ENCODE results near the gene ESPNL.

Gene ESPNL

DNA sequence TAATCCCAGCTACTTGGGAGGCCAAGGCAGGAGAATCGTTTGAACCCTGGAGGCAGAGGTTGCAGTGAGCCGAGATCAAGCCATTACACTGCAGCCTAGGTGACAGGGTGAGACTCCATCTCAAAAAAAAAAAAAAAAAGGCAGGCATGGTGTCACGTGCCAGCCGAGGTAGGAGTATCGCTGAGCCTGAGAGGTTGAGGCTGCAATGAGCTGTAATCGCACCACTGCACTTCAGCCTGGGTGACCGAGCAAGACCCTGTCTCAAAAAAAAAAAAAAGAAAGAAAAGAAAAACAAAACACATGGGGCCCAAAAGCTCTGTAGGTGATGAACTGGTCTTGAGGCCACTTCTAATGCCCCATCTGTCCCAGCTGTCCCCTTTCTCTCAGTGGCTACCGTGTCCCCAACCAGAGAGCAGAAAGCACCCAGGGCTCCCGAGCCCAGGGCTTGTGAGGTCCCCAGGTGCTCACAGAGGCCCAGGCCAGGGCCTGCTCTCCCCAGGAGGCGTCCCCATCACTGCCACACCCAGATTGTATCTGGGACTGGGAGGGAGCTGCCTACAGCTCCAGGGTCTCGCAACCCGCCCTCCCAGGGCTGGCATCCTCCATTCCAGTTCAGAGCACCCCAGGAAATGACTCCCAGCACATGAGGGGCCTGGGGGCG is 46.9 kb downstream of the ESPNL start:
- no peak for DNase-seq
- in situ Hi-C loops (cut with HindIII; ENCODE audit: low pct_ligation_motif_present, low pct_unique_long_range_greater_than_20kb, low sequenced_read_pairs): no loop called here

DNA sequence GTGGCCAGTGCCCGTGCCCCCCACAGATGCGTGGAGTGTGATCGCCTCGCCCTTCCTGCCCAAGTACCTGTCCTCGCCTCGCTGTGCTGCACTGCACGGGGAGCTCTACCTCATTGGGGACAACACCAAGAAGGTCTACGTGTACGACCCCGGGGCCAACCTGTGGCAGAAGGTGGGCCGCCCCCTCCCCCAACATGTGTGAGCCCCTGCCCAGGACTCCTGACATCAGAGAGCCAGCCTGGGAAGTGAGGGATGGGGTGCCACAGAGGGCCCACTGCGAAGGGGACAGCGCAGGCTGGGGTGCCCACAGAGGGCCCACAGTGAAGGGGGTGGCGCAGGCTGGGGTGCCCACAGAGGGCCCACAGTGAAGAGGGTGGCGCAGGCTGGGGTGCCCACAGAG is 48.8 kb downstream of the ESPNL start:
- in situ Hi-C loops (cut with HindIII; ENCODE audit: low pct_ligation_motif_present, low pct_unique_long_range_greater_than_20kb, low sequenced_read_pairs): no loop called here
- DNase-seq: no peak

DNA sequence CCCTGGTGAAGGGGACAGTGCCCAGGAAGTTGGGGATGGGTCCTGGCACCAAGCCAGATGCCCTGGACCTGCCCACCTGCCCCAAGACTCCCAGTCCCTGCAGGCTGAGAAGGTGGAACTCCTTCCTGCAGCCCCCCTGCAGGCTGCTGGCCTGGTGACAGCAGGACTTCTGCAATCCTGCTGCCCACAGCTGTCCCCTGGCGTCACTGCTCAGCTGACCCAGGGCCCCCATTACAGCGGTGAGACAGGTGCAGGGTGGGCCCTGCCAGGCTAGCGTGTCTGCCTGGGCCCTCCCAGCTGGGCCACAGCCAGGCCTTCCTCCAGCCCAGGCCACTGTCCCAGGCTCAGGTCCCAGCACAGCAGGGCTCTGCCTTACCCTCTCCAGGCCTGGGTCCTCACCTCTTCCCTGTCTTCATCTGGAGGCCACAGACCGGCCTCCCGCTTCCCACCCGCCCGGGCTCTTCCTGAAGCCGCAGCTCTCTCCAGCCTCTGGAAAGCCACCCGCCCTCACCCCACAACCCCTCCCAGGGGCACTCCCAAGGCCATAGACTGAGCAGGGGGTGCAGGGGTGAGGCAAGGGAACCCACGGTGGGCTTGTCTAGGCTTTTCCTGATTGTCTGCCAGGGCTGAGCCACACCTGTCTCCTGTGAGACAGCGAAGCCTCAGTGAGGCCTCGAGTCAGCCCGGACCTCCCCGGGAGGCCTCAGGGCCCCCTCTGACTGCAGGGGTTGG is 49.9 kb downstream of the ESPNL start:
- in situ Hi-C loops (cut with HindIII; ENCODE audit: low pct_ligation_motif_present, low pct_unique_long_range_greater_than_20kb, low sequenced_read_pairs): no loop called here
- no peak for DNase-seq

DNA sequence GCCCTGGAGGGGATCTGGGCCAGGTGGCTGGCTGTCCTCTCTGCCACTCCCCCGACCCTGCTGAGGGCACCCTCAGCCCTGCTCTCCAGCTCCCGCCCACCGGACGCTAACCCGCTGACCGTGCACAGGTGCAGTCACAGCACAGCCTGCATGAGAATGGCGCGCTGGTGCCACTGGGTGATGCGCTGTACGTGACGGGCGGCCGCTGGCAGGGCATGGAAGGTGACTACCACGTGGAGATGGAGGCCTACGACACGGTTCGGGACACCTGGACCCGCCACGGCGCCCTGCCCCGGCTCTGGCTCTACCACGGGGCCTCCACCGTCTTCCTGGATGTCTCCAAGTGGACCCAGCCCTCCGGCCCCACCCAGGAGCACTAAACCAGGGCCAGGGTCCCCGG is 50.5 kb downstream of the ESPNL start:
- no peak for DNase-seq
- in situ Hi-C loops (cut with HindIII; ENCODE audit: low pct_ligation_motif_present, low pct_unique_long_range_greater_than_20kb, low sequenced_read_pairs): no loop called here

DNA sequence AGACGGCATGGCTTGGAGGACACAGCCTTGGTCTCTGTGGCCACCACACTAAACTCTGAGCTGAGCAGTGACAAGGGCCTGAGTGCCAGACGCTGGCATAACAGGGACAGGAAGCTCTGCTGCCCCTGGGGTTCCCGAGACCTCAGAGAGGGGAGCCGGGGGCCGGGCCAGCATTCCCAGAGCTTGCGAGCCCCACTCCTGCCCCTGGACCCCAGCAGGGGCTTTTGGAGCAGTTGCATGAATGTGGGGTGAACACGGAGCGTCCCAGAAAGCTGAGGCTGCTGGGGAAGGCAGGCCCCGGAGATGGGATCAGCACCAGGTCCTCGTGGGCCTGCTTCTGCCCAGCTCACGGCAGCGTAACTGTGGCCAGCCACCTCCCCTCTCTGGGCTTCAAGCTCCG is 51.1 kb downstream of the ESPNL start:
- in situ Hi-C loops (cut with HindIII; ENCODE audit: low pct_ligation_motif_present, low pct_unique_long_range_greater_than_20kb, low sequenced_read_pairs): no loop called here
- no peak for DNase-seq

DNA sequence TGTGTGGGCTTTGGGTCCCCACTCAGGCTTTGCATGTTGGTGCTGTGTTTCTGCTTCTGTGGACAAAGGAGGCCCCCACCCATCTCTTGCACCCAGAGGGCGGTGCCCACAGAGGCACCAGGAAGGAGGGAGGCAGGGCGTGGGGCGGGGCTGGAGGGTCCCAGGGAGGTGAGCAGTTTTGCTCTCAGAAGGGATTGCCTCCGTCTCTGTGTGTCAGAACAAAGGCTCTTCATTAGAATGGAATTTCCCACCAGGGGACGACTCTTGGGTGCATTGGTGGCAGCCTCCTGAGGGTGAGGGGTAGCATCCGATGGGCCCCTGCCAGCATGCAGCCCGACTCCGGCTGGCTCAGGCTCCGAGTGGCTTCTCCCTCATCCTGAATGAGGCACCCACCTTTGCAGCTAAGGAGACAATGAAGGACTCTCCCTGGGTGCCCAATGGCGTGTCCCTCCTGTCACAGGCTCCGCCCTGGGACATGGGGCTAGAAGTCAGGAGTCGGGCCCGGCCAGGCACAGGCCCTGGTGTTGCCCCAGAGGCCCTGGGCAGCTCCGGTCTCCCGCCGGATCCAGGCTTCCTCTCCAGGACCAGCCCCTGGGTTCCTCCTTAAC is 51.6 kb downstream of the ESPNL start:
- no peak for DNase-seq
- in situ Hi-C loops (cut with HindIII; ENCODE audit: low pct_ligation_motif_present, low pct_unique_long_range_greater_than_20kb, low sequenced_read_pairs): no loop called here

DNA sequence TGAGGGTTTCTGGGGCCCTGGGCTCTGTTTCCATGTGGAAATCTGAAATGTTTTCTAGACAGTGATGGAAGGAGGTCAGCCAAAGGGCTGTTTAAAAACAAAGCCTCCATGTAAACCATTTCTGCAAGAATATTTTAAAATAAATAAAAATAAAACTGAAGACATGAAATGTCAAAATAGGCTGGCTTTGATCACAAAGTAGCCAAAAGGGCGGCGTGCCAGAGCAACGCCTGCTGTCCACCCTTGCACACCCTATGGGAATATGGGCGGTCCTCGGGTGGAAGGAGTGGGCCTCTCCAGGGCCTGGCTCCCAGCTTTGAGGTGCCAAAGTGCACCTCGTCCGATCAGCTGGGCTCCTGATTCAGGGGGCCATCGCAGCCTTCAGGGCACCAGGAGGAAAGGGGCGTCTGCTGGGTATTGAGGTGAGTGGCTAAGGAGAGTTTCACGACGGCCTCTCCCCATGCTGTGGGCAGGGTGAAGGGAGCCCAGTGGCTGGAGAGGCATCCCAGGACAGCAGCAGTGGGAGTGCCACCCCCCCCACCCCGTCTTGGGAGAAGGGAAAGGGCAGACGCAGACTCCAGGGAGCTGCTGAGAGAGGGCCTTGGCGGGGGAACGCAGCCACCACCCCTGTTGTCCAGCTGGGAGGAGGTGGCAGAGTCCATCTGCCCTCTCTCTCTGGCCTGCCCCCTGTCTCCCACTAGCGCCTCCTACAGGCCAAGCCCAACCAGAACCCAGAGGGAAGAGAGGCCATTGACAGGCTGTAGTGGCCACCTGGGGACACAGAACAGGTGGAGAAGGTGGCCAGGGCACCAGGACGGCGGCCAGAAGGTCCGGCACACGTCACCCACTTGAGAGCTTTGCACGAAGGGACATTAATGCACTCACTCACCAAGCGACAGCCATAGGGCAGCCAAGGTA is 52.9 kb downstream of the ESPNL start:
- DNase-seq: no peak
- in situ Hi-C loops (cut with HindIII; ENCODE audit: low pct_ligation_motif_present, low pct_unique_long_range_greater_than_20kb, low sequenced_read_pairs): no loop called here

DNA sequence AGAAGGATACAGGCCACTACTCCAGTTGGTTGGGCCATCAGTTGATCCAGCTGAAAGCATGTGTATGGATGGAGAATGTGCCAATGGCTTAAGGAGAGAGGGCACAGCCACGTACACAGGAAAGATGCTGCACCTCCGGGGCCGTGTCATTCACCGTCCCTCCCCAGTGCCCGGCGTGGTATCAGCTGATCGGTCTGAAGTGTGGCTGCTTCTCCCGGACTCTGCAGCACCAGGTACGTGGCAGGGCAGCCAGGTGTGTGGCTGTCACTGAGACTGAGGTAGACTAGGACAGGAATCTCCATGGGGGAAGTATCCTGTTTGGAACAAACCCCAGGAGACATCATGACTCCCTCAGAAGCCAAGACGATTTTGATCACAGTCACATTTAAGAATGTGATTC is 54.4 kb downstream of the ESPNL start:
- in situ Hi-C loops (cut with HindIII; ENCODE audit: low pct_ligation_motif_present, low pct_unique_long_range_greater_than_20kb, low sequenced_read_pairs): no loop called here
- no peak for DNase-seq

DNA sequence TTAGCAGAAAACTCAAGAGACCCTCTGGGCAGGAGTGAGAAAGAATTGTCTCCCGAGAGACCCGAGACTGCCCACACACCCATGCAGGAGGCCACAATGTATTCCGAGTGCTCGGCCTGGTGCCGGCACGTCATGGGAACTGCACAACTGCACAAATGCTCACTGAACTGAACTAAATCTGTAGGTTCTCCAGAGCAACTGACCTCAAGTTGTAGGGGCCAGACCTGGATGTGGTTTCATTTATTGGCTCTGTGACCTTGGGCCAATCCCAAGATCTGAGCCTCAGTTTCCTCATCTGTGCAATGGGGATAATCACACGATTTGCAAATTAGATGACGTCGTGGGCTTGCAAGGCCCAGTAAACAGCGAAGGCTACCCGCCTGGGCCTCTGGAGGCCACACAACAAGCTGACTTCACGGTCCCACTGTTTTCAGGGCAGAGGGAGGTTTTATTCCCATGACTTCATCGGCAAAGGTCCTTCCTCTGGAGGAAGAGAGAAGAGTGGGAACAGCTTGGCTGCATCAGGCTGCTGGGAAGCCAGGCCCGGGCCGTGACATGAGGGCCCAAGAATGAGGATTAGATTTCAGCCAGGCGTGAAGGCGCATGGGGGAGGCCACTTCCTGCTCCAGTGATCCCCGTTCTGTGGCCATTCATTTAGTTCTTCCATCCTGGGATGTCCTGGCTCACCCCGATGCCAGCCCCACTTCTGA is 55.1 kb downstream of the ESPNL start:
- in situ Hi-C loops (cut with HindIII; ENCODE audit: low pct_ligation_motif_present, low pct_unique_long_range_greater_than_20kb, low sequenced_read_pairs): no loop called here
- DNase-seq: peak; percentile 96

DNA sequence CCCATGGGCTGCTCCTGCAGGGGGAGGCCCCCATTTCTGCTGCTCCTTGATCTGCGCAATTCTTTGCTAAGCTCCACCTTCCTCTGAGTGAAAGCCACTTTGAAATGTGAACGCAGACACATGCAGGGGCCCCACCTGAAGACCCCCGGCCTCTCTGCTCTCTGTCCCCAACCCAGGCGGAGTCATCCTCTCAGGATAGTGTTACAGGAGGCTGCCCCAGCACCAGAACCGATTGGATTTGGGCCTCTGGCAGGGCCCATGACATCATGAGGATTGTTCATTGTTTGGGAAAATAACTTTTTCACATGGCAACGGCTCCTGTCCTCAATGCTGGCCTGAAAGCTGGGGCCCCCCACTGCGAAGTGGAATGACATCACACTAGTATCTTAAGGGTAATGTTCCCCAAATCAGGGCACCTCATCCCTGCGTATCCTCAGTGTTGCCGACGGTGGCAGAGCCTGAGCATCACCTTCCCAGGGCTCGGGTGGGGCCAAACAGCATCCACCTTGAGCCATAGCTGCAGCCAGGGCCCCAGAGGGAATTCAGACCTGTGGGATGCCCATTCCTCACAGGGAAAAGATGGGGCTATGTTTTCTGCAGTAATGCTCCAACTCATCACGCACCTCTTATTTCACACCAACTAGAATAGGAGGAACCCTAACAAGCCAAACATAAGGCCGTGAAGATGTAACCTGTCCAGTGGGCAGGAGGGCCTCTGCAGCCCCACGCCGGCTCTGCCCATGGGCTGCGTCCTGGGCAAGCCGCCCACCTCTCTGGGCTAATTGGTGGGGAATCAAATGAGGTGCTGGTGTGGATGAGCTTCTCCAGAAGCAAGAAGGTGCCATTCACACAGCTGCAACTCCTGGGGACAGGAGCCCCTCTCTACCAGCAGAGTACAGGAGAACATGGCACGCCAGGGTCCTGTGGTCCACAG is 55.9 kb downstream of the ESPNL start:
- DNase-seq: no peak
- in situ Hi-C loops (cut with HindIII; ENCODE audit: low pct_ligation_motif_present, low pct_unique_long_range_greater_than_20kb, low sequenced_read_pairs): no loop called here

DNA sequence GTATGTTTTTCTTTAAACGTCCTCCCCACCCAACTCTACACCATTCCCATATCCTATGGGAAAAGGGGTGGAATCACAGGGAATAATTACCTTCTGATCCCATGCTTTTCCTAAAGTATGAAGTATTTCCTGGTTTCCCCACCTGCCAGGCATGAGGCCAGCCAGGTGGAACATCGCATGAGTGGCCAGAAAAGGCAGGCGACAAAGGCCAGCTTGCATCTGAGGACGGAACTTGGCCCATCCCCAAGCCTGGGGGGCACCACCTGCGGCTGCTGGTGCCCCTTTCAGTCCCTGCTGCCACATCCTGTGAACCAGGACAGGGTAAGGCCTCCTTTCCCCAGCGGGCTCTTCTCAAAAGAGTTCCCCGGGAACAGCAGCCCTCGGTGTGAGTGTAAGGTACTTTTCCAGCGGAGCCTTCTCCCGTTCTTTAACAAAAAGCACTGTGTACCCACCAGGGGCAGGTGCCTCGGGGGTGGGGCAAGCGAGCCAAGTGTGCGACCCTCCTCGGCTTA is 57.4 kb downstream of the ESPNL start:
- no peak for DNase-seq
- in situ Hi-C loops (cut with HindIII; ENCODE audit: low pct_ligation_motif_present, low pct_unique_long_range_greater_than_20kb, low sequenced_read_pairs): no loop called here

DNA sequence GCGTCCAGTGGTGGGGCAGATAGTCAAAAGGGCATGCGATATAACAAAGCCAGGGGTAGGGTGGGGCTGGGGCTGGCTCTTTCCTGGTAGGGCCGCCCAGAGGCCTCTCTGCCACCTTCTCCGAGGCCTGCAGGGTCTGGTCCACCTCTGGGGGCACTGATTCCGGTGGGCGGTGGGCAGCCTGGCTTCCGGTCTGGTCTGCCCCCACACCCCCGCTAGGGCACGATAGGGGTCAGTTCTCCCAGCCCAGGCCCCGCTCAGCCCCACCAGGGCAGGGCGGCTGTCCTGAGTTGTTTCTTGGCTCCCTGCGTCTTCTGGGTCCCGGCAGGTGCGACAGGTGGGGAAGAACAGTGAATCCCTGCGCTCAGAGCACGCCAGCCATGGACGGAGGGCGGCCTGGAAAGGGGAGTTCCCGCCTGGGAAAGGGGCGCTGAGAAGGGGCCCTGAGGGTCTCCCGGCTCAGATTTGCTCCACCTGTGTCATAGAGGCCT is 57.9 kb downstream of the ESPNL start:
- in situ Hi-C loops (cut with HindIII; ENCODE audit: low pct_ligation_motif_present, low pct_unique_long_range_greater_than_20kb, low sequenced_read_pairs): no loop called here
- DNase-seq: no peak

DNA sequence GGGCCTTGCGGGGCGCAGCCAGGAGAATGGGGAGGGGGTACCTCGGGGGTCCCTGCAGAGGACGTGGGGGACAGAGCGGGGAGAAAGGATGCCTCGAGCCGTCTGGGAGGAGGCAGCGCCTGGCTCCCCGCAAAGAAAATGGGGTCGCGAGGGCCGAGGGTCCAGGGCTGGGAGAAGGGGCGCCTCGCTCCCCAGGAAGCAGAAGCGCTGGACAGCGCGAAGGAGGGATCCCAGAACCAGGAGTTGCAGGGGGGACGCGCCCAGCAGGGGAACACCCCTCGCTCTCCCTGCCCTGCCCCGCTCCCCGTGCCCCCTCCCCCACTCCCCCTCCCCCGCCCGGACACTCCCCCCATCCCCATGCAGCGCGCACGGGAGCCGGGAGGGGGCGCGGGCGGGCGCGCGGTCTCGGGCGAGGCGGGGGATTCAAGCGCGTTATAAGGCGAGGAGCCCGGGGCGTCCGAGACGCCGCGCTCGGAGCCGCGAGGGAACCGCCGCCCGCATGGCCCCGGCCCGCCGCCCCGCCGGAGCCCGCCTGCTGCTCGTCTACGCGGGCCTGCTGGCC is 58.5 kb downstream of the ESPNL start, which contains the start of gene ERFE:
TSS of gene ERFE (plus strand) at position 462 of the 562 bp plus-strand sequence. CDS start at position 500, 38 bp downstream.
- in situ Hi-C loops (cut with HindIII; ENCODE audit: low pct_ligation_motif_present, low pct_unique_long_range_greater_than_20kb, low sequenced_read_pairs): no loop called here
- DNase-seq: peak; percentile 69

DNA sequence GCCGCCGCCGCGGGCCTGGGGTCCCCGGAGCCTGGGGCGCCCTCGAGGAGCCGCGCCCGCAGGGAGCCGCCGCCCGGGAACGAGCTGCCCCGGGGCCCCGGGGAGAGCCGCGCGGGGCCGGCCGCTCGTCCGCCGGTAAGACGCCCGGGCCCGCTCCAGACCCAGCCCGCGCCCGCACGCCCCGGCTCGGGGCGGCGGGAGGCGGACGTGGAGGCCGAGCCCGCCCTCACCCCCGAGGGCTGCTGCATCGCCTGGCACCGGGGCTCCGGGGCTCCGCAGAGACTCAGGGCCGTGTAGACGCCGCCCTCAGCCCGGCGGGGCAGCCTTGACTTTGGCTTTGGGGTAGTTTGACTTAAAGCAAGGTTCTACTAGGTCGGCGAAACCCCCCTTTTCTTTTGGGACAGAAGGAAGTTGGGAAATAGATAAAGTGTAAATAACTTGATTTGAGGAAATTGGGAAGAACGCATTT is 59.0 kb downstream of the ESPNL start:
- no peak for DNase-seq
- in situ Hi-C loops (cut with HindIII; ENCODE audit: low pct_ligation_motif_present, low pct_unique_long_range_greater_than_20kb, low sequenced_read_pairs): no loop called here

DNA sequence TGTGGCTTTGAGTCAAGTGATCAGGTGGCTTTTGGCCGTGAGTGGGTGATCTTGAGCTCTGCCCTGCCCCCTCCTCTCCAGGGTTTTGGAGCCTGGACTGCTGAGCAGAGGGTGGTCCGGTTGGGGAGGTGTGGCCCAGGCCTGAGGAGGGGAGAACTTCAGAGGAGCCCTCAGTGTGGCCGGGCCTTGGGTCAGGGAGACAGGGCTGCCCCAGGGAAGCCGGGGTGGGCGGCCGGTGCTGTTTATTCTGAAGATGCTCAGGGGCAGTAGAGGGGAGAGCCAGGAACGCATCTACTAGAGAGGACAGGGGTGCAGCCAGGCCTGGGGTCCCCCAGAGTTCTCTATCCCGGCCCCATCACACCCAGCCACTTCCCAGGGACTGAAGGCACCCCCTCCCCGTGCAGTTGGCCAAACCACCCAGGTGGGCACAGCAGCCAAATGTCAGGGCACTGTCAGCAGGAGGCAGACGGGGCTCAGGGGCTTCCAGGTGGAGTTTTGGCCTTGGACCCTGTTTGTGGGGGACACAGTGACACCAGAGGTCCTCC is 59.6 kb downstream of the ESPNL start:
- in situ Hi-C loops (cut with HindIII; ENCODE audit: low pct_ligation_motif_present, low pct_unique_long_range_greater_than_20kb, low sequenced_read_pairs): no loop called here
- no peak for DNase-seq

Measured in ACHN (cell line).